HG02943 (cell line): ENCODE results near the gene CCDC12.

Experiments
- ATAC-seq: cut with Tn5 transposase; IDR thresholded peaks from one replicate; pipeline ENCODE4 v1.9.1; 2021; ENCODE audit warnings: mild to moderate bottlenecking, low read depth, moderate library complexity; ENCODE audit not compliant: unreplicated experiment

The CCDC12 gene

GRCh38 chr3:46943237-46944187, 33.0 kb downstream of the CCDC12 start:
- no peak for ATAC-seq

- no peak for ATAC-seq
Observed at GRCh38 chr3:46942481-46943236, 33.9 kb downstream of the CCDC12 start.

- no peak for ATAC-seq
Observed at GRCh38 chr3:46942076-46942475, 34.5 kb downstream of the CCDC12 start.

GRCh38 chr3:46939578-46940445, 36.7 kb downstream of the CCDC12 start:
- ATAC-seq: no peak

- ATAC-seq: no peak
Observed at GRCh38 chr3:46938118-46938517, 38.4 kb downstream of the CCDC12 start.

GRCh38 chr3:46936733-46937250, 39.8 kb downstream of the CCDC12 start:
- ATAC-seq: no peak

- ATAC-seq: no peak
Observed at GRCh38 chr3:46935989-46936558, 40.5 kb downstream of the CCDC12 start.

- ATAC-seq: no peak
Observed at GRCh38 chr3:46935168-46935858, 41.2 kb downstream of the CCDC12 start.

GRCh38 chr3:46934498-46935167, 41.9 kb downstream of the CCDC12 start:
- no peak for ATAC-seq

GRCh38 chr3:46934072-46934471, 42.5 kb downstream of the CCDC12 start:
- no peak for ATAC-seq

GRCh38 chr3:46933261-46933660, 43.3 kb downstream of the CCDC12 start:
- ATAC-seq: no peak

GRCh38 chr3:46932455-46933225, 43.9 kb downstream of the CCDC12 start:
- ATAC-seq: no peak

GRCh38 chr3:46931631-46932331, 44.8 kb downstream of the CCDC12 start:
- ATAC-seq: no peak

- ATAC-seq: no peak
Observed at GRCh38 chr3:46930945-46931403, 45.6 kb downstream of the CCDC12 start.

GRCh38 chr3:46930166-46930944, 46.2 kb downstream of the CCDC12 start:
- ATAC-seq: no peak

- ATAC-seq: no peak
Observed at GRCh38 chr3:46929324-46929723, 47.2 kb downstream of the CCDC12 start.

GRCh38 chr3:46928282-46928681, 48.3 kb downstream of the CCDC12 start:
- ATAC-seq: no peak
